Stimulated activated CD8-positive, alpha-beta memory T cell treated with anti-CD3 and anti-CD28 coated beads, Interleukin-7, amount 100 ng/mL, for 24 hours (primary cell): ENCODE data around the gene ARHGAP25.

Experiments
- DNase-seq: peaks from one replicate; pipeline ENCODE4 v3.0.0-alpha.2; 2020; ENCODE audit warnings: low read depth

The ARHGAP25 gene

DNA sequence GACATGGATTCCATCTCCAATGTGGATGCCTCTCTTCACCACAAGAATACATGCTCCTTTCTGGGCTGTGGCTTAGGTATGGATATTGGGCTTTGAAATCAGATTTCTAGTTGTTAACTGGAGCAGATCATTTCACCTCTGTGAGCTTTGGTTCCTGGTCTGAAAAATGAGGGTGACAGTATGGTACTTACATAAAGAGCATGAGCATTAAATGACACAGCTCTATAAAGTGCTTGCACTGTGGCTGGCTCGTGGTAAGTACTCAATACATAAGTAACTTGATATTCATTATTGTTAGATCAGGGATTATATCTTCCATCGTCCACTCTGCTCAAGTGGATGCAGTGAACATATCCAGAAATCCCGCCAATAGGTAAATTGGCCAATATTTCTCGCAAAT is 33.4 kb downstream of the ARHGAP25 start:
- DNase-seq, result no peak

DNA sequence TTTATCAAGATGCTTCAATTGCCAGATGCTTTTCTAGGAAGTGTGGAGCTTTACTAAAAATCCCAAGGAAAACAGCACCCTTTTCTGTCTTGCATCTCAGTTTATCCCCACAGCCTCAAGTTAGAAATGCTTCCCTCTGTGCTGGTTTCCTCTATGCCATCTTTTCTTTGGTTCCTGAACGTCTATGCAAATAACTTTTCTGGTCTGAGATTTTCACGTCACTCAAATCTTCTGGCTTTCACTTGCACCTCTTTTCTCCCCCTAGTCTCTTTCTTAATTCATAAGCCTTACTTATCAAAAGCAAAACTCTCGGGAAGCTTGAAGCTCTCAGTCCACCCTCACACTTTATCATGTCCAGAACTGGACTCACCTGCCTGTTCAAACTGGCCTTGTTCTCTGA is 33.9 kb downstream of the ARHGAP25 start:
- no peak for DNase-seq

DNA sequence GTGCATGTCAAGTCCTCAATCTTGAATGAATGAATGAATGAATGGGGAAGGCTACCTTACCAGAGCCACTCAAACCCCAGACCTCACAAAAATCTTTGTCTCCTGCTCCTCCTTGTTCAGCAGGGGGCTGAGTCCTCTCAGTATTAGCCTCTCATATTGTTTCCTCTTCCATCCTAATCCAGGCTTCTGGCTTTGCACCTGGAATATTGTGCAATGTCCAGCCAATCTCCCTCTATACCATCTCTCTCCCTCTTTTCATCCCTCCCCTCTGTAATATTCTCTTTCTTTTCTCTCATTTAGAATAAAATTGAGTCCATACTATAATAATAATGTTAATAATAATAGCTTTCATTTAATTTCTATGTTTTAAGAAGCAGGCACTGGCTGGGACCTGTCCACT is 34.3 kb downstream of the ARHGAP25 start:
- DNase-seq, result no peak

DNA sequence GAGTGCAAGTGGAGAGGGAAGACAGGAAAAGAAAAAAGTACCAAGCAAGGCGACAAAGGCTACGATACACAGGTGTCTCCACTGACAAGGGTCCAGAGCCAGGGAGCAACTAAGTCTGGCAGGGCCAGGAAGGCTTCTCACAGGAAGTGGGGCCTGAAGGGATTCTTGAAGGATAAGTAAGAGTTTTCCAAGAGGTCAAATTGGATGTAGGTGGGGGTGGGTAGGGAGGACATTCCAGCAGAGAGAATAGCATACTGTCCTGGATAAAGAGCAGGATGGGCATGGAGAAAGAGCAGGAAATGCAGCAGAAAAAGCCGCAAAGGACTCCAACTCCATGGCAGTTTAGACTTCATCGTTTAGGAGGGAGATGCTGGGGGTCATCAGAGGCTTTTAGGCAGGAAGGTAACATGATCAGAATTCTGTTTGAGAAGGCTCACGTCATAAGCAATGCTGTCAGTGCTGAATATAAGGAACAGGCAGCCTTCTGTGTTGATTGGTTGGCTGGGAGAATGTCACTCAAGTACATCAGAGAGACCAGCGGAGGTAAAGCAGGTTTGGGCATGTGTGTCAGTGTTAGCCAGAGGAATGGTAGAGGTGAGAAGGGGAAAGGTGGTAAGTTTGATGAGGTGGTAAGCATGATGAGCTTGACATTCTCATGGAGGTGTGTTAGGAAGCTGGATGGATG is 35.1 kb downstream of the ARHGAP25 start:
- no peak for DNase-seq

DNA sequence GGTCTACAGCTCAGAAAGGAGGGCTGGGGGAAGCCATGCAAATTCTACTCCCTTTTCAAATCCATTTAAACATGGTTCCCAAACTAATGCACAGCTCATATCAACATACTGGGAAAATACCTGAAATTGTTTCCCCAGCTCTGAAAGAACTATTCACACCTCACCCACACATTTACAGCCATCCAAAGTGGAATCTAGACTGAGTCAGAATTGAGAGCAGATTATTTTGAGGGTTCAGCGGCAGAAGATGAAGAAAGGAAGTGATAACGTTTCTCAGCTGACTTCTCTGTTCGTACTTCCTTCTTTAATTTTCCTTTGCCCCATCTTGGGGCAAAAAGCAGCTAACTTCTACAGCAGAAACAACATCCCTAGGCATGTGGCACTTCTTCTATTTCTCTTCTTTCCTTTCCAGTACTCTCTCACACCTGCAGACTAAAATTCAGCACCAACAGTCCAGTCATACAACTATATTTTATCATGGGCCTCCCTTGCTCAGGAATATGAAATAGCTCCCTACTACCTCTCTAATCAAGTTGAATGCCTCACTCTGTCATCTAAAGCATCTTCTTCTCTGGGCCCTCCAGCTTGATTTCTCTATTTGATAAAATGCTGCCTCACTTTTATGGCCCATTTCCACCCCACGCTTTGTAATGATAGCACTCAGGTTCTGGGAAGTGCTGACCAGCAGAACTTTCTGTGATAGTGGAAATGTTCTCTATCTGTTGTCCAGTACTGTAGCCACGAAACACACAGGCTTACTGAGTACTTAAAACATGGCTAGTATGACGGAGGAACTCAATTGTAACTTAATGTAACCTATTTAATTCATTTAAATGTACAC is 35.9 kb downstream of the ARHGAP25 start:
- DNase-seq, result no peak

DNA sequence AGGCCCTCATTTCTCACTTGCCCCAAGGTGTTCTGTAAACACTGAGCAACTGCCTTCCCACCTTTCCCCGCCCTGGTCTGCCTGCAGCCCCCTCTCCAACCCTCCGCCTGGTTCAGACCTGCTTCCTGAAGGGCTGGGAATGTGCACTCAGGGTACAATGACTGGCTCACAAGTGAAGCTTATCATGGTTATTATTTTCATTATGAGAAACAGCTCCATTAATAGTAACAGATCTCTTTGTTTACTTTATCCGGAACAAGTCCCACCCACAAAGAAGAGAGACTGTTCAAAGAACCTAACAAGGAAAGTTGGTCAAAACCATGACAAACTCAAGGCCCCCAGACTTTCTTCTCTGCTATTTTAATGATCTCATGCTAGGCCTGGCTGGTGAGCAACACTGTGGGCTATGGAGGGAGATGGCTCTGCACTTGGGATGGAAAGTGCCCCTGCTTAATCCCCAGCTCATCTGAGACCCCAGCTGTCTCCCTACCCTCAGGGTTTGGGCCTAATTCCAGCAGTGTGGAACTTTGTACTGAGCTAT is 36.7 kb downstream of the ARHGAP25 start:
- DNase-seq, result no peak

DNA sequence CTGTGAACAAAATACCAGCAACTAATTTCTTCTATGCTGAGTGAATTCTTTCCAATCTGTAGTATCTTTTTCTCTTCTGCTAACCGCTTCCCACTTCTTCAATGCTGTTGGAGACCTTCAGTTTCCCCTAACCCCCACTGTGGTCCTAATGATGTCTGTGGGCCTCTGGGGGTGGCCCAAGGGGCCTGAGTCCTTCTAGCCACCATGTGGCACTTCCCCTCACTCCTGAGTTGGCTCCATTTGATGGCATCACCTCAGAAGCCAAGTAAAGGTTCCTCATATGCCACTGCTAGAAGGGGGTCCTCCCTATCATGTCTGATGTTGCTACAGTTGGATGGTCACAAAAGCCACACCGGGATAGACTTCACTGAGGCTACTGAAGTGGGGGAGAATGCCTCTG is 37.5 kb downstream of the ARHGAP25 start:
- no peak for DNase-seq

DNA sequence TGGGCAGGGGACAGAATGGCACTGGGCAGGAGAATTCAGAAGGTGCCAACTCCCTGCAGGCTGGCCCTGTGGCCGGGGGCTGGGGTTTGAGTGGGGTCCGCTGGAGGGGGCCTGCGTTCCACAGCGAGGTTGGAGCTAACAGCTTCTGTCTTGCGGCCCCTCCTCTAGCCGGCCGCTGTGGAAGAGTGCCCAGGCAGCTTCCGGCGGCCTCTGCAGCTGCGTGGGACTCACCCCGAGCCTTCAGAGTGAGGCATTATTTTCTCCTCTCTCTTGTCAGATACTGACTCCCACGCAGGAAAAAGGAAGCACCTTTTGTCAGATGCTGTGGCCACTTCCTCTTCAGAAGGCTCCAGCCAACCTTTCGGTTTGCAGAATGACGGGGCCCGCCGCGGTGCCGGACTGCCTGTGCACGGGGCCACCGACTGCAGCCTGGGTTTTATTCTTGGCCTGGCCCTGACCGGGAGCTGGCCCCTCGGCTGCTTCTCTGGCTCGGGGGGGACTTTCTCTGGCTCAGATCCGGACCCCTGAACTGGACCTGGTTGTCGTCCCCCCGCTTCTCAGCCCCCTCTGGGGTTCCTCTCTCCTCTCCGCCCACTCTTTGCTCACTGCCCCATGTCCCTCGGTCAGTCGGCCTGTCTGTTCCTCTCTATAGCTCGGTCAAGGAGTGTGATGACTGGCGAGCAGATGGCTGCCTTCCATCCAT is 40.1 kb downstream of the ARHGAP25 start:
- no peak for DNase-seq

DNA sequence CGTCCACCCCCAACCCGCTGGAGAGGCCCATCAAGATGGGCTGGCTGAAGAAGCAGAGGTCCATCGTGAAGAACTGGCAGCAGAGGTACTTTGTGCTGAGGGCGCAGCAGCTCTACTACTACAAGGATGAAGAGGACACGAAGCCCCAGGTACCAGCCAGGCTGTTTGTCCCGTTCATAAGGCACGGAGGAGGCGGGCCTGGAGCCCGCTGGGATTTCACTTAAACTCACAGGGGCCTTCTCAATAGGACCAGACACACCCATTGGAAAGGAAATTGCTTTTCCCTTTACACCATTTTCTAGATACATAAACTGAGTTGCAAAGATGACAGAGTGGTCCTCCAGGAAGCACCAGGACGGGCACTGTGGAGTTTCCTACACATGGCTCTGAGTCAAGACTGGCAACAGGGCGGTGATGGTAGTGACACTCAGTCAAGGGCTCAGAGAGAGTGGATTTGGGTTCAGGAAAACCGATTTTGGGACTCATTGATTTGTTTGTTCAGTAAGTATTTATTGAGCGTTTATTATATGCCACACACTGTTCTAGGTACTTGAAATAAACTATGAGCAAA is 40.7 kb downstream of the ARHGAP25 start:
- DNase-seq, result no peak

DNA sequence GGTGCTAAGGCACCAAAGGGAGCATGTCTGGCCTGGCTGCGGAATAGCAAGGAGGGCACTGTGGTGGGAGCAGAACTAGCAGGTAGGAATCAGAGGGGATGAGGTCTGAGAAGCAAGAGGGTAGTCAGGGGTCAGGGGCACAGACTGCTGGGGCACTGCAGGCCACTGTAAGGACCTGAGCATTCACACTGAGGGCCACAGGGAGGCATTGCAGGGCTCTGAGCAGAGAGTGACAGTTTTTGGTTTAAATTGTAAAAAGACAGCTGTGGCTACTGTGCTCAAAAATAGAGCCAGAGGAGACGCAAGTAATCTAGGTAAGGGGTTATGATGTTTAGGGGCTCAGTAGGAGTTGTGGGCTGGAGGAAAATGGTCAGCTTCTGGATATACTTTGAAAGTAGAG is 41.5 kb downstream of the ARHGAP25 start:
- no peak for DNase-seq

DNA sequence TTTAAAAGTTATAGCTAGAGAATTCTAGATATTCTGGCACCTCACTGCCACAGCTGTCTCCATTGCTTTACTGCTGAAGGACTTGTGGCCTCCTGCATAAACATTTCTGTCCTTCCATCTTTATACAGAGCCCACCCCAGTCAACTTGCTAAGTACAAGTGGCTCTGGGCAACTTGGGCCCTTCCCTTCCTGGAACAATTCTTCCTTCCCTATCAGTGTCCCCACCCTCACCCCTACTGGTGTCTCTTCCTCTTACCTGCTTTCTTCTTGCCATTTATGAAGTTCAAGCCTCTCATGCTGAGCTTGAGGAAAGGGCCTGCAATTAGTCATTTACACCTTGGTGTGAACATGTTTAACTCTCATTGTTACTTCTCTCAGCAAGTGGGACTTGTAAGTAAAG is 45.0 kb downstream of the ARHGAP25 start:
- no peak for DNase-seq

DNA sequence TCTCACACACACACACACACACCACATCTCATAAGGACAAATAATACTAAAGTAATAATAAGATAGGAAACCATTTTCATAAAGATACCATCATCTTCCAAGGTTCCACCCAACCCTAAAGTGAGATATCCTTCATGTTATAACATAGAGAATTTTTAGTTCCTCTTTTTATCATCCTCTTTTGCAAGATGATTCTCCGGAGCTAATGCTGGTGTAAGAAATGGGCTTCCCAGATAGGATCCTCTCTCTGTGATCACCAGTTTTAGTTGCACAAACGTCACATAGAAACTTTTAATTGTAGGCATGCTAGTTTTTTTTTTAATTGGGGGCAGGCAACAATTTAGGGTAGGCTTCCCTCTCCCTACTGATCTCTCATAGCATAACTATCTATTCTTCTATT is 49.6 kb downstream of the ARHGAP25 start:
- DNase-seq, result no peak

DNA sequence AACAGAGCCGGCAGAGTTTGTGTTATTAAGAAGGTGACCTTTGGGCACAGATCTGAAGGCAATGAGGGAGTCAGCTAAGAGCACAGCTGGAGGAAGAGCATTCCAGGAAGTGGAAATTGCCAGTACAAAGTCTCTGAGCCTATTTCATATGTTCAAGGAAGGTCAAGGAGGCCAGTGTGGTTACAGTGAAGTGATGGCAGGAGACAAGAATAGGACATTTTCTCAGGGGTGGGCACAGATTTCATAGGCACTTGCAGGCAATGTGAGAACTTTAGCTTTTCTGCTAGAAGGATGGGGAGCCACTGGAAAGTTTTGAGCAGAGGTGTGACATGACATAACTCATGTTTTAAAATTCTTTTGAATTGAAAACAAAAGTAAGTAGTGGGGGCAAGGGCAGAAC is 50.3 kb downstream of the ARHGAP25 start:
- DNase-seq, result no peak

DNA sequence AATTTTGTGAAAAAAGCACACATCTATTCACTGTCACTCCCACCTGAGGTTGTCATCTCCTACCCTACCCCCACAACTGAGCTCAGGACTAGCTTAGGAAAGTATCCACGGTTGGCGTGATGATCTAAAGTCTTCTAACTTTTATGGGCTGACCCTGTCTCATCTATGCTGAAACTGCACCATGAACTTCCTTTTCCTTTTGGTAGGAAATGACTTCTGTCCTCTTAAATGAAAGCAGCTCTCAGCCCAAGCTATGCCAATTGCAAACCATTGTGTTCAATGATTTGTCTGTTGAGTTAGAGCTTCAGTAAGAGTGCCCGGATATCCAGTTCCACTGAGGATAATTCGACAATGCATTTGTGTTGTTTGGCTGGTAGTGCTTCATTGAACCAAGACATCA is 52.7 kb downstream of the ARHGAP25 start:
- no peak for DNase-seq

DNA sequence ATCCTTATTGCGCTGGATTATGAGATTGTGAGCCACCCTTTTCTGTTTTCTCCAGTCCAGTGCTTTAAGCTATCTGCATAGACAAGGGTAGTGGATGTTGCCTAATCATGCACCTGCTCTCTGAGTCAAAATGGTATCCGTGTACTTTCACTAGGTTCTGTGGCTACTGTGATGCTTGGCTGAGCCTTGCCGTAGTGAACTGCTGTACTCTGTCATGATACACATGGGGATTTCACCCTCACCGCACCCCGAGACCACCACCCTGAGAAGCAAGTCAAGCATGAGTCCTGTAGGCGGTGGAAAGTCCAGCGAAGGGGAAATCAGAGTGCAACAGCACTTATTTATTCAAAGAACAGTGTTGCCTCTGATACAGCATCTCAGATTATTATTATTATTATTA is 55.0 kb downstream of the ARHGAP25 start:
- DNase-seq, result no peak

DNA sequence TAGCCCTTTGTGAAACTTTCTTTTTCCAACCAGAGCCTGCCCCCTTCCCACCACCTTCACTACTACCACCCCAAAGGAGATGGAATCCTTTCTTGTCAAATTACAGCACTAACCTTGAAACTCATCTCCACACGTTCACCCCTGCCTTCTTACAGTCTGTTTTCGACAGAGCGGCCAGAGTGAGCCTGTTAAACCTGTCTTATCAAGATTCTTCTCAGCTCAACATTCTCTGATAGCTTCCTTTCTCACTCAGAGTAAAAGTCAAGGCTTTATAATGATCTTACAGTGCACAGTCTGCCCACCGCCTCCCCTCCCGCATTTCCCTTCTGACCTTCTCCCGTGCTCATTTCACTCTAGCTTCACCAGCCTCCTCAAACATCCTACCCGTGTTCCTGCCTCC is 56.0 kb downstream of the ARHGAP25 start:
- no peak for DNase-seq

DNA sequence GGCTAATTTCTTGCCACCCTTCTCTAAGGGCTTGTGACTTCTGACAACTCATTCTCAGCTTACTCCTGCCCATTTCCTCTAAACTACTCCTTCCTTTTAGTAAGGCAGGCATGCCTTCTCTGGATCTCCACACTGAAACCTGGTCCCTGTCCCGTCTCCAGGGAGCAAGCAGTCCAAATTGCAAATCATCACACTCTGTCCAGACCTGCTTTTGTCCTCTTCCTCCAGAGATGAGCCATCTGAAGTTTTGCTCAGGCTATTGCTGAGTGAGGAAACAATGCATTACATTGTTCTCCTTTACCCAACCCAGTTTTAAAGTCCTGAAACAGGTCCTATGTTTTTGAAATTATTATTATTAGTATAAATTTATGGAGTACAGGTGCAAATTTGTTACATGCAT is 57.3 kb downstream of the ARHGAP25 start:
- no peak for DNase-seq

DNA sequence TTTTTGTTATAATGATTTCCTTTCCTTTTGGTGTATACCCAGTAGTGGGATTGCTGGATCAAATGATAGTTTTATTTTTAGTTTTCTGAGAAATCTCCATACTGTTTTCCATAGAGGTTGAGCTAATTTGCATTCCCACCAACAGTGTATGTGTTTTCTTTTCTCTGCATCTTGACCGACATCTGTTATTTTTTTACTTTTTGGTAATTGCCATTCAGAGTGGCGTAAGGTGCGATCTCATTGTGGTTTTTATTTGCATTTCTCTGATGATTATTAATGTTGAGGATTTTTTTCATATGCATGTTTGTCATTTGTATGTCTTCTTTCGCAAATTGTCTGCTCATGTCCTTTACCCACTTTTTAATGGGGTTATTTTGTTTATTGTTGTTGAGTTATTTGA is 58.1 kb downstream of the ARHGAP25 start:
- DNase-seq, result no peak

DNA sequence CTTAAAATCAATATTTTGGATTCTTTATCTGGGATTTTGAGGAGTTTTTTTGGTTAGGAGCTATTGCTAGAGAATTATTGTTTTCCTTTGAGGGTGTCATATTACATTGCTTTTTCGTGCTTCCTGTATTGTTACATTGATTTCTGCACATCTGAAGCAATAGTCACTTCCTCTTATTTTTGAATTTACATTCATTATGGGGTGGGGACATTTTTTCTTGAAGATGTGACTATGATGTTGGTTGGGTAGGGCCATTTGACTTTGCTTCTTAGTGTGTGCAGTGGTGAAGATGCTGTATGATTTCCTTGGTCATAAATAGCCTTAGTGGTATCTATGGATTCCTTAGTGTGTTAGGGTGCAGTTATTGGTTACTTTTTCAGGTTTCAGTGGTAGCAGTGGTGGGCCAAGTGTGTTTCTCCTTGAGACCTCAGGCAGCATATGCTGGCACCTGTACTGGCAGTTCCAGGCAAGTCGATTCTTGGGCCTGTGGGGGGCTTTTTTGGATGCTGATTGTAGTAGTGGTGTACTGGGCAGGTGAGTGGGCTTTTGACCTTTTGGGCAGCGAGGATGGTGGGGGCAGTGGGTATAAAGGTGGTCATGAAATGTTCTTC is 61.8 kb downstream of the ARHGAP25 start:
- DNase-seq, result no peak

DNA sequence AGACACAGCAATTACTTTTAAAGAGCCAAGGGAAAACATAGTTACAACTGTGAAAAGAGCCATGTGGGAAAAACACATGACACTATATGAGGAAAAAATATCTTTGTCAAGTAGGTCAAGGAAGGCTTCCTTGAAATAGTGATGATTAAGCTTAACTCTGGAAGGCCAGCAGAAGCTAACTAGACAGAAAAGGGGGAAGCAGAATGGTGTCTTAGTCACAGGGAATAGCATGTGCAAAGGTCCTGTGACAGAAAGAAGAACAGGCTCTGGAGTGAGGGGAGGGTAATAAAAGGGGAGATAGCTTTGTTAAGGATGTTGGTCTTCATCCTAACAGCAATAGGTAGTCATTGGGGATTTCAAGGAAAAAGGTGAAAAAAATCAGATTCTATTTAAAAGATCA is 64.0 kb downstream of the ARHGAP25 start:
- DNase-seq, result no peak

DNA sequence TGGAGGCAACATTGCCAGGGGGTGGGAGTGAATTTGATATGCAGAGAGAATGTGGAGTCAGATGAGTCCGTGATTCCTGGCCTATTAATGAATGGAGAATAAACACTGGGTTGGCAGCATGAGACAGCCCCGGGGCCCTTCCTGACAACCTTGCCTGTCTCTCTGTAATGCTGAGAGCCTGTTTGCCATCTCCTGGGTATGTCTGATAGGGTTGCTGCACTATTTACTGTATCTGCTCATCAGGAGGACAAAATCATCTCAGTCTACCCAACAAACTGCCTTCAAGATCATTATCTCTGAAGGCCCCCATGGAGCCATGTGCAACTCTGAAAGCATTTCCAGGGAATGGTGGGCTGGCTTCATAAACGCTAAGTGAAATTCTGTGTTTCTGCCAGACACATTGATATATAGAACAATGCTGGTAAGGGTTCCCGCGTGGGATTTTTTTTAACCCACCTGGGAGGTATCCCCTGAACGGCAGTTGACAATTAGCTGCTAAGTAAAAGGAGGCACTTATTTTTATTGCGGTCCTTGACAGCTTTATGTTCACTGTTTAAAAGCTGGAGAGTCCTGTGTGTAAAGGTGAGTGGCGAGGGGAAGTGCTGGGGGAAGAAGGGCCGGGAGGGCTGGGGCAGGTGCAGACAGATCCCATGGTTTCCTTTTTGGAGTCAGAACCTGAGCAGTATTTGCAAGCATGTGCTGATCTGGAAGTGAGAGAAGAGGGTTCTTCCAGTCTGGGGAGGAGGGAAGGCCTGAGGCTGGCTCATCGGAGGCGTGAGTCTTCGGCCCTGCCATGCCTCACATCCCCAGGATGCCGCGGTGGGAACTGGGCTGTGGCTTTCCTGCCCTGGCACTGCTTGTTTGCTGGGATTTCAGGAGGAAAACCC is 64.8 kb downstream of the ARHGAP25 start:
- DNase-seq, result no peak
